ENCODE data around the gene AKAP9. TPM values are rescaled to one million over a fixed set of nuclear protein-coding genes. Genes with fewer than 3 reads are reported as not detected.

The AKAP9 gene
- total RNA-seq, 1 donor from 2014 or later = 66.9 TPM

GRCh38 chr7:91993976-91994375, 53.3 kb downstream of the AKAP9 start:
- no peak overlapping the region for H3K4me3 Mint-ChIP-seq (ENCODE audit: unreplicated experiment)
- no peak overlapping the region for H3K27ac Mint-ChIP-seq (ENCODE audit: unreplicated experiment)
- DNase-seq = no peak
- H3K27me3 Mint-ChIP-seq (ENCODE audit: unreplicated experiment) = no peaks in the 10 kb centered on the region
- H3K9me3 Mint-ChIP-seq (ENCODE audit: unreplicated experiment) = no peaks in the 10 kb centered on the region
- TF ChIP-seq, protein P1, sequence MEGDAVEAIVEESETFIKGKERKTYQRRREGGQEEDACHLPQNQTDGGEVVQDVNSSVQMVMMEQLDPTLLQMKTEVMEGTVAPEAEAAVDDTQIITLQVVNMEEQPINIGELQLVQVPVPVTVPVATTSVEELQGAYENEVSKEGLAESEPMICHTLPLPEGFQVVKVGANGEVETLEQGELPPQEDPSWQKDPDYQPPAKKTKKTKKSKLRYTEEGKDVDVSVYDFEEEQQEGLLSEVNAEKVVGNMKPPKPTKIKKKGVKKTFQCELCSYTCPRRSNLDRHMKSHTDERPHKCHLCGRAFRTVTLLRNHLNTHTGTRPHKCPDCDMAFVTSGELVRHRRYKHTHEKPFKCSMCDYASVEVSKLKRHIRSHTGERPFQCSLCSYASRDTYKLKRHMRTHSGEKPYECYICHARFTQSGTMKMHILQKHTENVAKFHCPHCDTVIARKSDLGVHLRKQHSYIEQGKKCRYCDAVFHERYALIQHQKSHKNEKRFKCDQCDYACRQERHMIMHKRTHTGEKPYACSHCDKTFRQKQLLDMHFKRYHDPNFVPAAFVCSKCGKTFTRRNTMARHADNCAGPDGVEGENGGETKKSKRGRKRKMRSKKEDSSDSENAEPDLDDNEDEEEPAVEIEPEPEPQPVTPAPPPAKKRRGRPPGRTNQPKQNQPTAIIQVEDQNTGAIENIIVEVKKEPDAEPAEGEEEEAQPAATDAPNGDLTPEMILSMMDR (IDR thresholded peaks at IDR 0.05; ENCODE audit: partially characterized antibody, unreplicated experiment) = no peak
- no peaks in the 10 kb centered on the region for H3K4me1 Mint-ChIP-seq (ENCODE audit: low read depth, unreplicated experiment)
- no peaks in the 10 kb centered on the region for H3K36me3 Mint-ChIP-seq (ENCODE audit: unreplicated experiment)

DNA sequence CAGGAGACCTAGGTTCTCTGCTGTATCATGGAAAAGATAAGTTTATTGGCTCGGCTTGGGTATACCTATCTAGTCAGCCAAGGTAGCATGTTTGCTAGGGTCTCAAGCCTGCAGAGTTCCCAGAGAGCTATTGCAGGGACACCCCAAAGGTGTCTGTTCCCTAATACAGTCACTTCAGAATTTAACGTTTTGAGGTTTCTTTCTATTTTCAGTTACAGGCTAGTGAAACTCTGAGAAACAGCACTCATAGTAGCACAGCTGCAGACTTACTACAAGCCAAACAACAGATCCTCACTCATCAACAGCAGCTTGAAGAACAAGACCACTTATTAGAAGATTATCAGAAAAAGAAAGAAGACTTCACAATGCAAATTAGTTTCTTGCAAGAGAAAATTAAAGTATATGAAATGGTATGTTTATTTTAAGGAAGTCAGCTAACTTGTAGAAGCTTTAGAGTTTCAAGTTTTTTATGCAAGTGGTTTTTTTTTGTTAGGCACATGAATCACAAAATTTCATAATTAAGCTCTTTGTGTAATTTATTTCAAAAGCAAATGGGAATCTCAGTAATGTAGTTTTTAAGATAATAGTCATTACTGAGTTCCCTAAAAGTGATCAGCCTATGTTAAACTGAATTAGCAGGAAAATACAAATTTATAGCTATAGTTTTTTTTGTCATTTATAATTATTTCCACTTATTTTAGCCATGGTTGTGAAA, 54.9 kb downstream of the AKAP9 start:
- no peak overlapping the region for H3K27ac Mint-ChIP-seq (ENCODE audit: unreplicated experiment)
- no peak overlapping the region for H3K4me3 Mint-ChIP-seq (ENCODE audit: unreplicated experiment)
- no peaks in the 10 kb centered on the region for H3K9me3 Mint-ChIP-seq (ENCODE audit: unreplicated experiment)
- TF ChIP-seq, protein P1 (IDR thresholded peaks at IDR 0.05; ENCODE audit: partially characterized antibody, unreplicated experiment) = no peak
- H3K4me1 Mint-ChIP-seq (ENCODE audit: low read depth, unreplicated experiment) = no peaks in the 10 kb centered on the region
- no peaks in the 10 kb centered on the region for H3K27me3 Mint-ChIP-seq (ENCODE audit: unreplicated experiment)
- no peaks in the 10 kb centered on the region for H3K36me3 Mint-ChIP-seq (ENCODE audit: unreplicated experiment)
- DNase-seq = no peak

- H3K27ac Mint-ChIP-seq (ENCODE audit: unreplicated experiment) = no peak overlapping the region
Measured at GRCh38 chr7:91999631-92000565, 59.2 kb downstream of the AKAP9 start.

DNA sequence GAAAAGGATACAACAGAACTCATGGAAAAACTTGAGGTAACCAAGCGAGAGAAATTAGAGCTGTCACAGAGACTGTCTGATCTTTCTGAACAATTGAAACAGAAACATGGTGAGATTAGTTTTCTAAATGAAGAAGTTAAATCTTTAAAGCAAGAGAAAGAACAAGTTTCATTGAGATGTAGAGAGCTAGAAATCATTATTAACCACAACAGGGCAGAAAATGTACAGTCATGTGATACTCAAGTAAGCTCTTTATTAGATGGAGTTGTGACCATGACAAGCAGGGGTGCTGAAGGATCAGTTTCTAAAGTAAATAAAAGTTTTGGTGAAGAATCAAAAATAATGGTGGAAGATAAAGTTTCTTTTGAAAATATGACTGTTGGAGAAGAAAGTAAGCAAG, 62.1 kb downstream of the AKAP9 start:
- TF ChIP-seq, protein P1 (IDR thresholded peaks at IDR 0.05; ENCODE audit: partially characterized antibody, unreplicated experiment) = no peak
- Mint-ChIP-seq H3K4me1 (ENCODE audit: low read depth, unreplicated experiment) (no peaks in the 10 kb centered on the region), H3K9me3 (ENCODE audit: unreplicated experiment) (no peaks in the 10 kb centered on the region), H3K27ac (ENCODE audit: unreplicated experiment) (no peak overlapping the region), H3K4me3 (ENCODE audit: unreplicated experiment) (no peak overlapping the region), H3K27me3 (ENCODE audit: unreplicated experiment) (no peaks in the 10 kb centered on the region), H3K36me3 (ENCODE audit: unreplicated experiment) (peaks cover 16% of the 10 kb centered on the region)
- no peak for DNase-seq

More at GRCh38 chr7:91999631-92000565, 59.2 kb downstream of the AKAP9 start:
- TF ChIP-seq, protein P1 (IDR thresholded peaks at IDR 0.05; ENCODE audit: partially characterized antibody, unreplicated experiment) = no peak
- no peaks in the 10 kb centered on the region for H3K4me1 Mint-ChIP-seq (ENCODE audit: low read depth, unreplicated experiment)
- peaks cover 11% of the 10 kb centered on the region for H3K36me3 Mint-ChIP-seq (ENCODE audit: unreplicated experiment)
- no peak for DNase-seq
- no peaks in the 10 kb centered on the region for H3K27me3 Mint-ChIP-seq (ENCODE audit: unreplicated experiment)
- no peaks in the 10 kb centered on the region for H3K9me3 Mint-ChIP-seq (ENCODE audit: unreplicated experiment)
- H3K4me3 Mint-ChIP-seq (ENCODE audit: unreplicated experiment) = no peak overlapping the region
